ENCODE data around the gene RGS7. TPM values are rescaled to one million over a fixed set of nuclear protein-coding genes. Genes with fewer than 3 reads are reported as not detected.
A peak's percentile ranks its signal among the peaks of the same experiment; 100 is the strongest.

The RGS7 gene
- polyA plus RNA-seq, 4 donors, result 5.5 to 31.0 (median 6.9) TPM

- no peak for DNase-seq (ENCODE audit: low read depth in 4 of 4, low spot score in 3 of 4)
Observed at GRCh38 chr1:240869071-240869470, 487.9 kb downstream of the RGS7 start.

GRCh38 chr1:240866724-240867123 lies 490.3 kb downstream of the RGS7 start:
- DNase-seq (ENCODE audit: low read depth in 4 of 4, low spot score in 3 of 4), result no peak

DNA sequence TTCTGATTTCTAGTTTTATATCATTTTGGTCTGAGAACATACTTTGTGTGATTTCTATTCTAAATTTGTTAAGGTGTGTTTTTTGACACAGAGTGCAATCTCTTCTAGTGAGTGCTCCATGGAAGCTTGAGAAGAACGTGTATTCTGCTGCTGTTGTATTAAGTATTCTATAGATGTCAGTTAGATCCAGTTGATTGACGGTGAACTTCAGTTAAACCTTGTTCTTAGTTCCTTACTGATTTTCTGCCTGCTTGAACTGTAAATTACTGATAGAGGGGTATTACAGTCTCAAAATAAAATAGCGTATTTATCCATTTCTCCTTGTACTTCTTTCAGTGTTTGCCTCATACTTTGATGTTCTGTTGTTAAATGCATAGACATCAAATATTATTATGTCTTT lies 497.0 kb downstream of the RGS7 start:
- DNase-seq (ENCODE audit: low read depth in 4 of 4, low spot score in 3 of 4), result no peak

GRCh38 chr1:240854367-240854766 lies 502.6 kb downstream of the RGS7 start:
- DNase-seq (ENCODE audit: low read depth in 4 of 4, low spot score in 3 of 4), result no peak

DNA sequence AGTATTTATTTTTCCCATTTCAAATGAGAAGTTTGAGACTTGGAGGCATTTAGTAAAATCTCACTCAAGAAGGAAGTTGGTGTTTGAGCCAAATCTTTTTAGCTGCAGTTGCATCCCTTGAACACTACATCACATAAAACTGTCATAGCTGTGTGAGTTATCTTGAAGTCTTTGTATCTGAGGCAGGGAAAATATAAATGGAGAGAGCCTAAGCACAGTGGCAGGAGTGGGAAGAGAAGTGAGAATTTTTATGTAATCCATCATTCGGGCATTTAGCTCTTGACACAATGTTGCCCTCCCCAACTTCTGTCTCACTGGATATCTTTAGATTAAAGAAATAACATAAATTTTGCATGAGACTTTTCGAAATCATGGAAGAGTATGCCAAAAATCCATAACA lies 509.7 kb downstream of the RGS7 start:
- DNase-seq (ENCODE audit: low read depth in 4 of 4, low spot score in 3 of 4), result no peak

- no peak for DNase-seq (ENCODE audit: low read depth in 4 of 4, low spot score in 3 of 4)
Observed at GRCh38 chr1:240844486-240844885, 512.5 kb downstream of the RGS7 start.

GRCh38 chr1:240843798-240844197 lies 513.2 kb downstream of the RGS7 start:
- DNase-seq (ENCODE audit: low read depth in 4 of 4, low spot score in 3 of 4), result no peak

GRCh38 chr1:240836271-240836670 lies 520.7 kb downstream of the RGS7 start:
- no peak for DNase-seq (ENCODE audit: low read depth in 4 of 4, low spot score in 3 of 4)

DNA sequence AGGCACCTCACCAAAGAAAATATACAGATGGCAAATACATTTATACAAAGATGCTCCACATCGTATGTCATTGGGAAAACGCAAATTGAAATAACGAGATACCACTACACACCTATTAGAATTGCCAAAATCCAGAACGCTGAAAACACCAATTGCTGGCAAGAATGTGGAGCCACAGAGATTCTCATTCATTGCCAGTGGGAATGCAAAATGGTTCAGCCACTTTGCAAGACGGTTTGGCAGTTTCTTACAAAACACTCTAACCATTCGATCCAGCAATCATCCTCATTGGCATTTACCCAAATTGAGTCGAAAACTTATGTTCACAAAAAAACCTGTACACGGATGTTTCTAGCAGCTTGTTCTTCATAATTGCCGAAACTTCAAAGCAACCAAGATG lies 521.7 kb downstream of the RGS7 start:
- no peak for DNase-seq (ENCODE audit: low read depth in 4 of 4, low spot score in 3 of 4)

GRCh38 chr1:240833075-240833474 lies 523.9 kb downstream of the RGS7 start:
- no peak for DNase-seq (ENCODE audit: low read depth in 4 of 4, low spot score in 3 of 4)

DNA sequence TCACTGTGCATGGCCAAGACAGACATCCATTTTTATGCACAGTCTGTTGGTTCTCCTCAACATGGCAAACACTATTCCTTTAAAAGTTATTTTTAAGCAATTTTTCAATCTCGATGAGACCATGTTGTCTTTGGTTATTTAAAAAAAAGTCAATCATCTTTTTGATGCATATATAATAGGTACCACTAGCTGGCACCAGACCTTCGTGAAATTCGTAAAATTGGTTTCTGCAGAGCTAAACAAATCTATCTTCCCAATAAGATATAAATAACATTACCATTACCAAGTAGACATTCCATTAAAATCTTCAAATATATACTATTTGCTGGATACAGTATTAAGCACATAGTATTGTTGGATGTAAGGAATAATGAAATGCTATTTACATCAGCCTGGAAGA lies 525.1 kb downstream of the RGS7 start:
- no peak for DNase-seq (ENCODE audit: low read depth in 4 of 4, low spot score in 3 of 4)

- peak in 3 of 4 donors; percentile 2 to 12 (median 7) for DNase-seq (ENCODE audit: low read depth in 4 of 4, low spot score in 3 of 4)
Observed at GRCh38 chr1:240831191-240831631, 525.8 kb downstream of the RGS7 start.

GRCh38 chr1:240829487-240829886 lies 527.5 kb downstream of the RGS7 start:
- DNase-seq (ENCODE audit: low read depth in 4 of 4, low spot score in 3 of 4), result no peak

DNA sequence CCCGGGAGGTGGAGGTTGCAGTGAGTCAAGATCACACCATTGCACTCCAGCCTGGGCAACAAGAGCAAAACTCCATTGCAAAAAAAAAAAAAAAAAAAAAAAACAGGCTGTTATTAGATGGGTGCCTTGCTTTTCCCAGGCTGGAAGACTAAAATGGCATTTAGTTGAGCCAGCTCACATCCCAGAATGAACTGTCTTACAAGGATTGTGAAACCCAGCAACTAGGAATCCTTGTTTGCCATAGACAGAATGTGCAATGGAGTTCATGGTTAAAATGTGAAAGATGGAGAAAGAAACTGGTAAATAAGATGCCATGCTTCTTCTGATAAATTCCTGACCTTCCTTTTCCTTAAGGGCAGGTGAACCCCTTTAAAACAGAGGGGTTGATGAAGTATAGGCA lies 529.2 kb downstream of the RGS7 start:
- no peak for DNase-seq (ENCODE audit: low read depth in 4 of 4, low spot score in 3 of 4)

GRCh38 chr1:240824238-240824637 lies 532.8 kb downstream of the RGS7 start:
- no peak for DNase-seq (ENCODE audit: low read depth in 4 of 4, low spot score in 3 of 4)

GRCh38 chr1:240823357-240823756 lies 533.6 kb downstream of the RGS7 start:
- no peak for DNase-seq (ENCODE audit: low read depth in 4 of 4, low spot score in 3 of 4)

- DNase-seq (ENCODE audit: low read depth in 4 of 4, low spot score in 3 of 4), result no peak
Observed at GRCh38 chr1:240821925-240822324, 535.1 kb downstream of the RGS7 start.

DNA sequence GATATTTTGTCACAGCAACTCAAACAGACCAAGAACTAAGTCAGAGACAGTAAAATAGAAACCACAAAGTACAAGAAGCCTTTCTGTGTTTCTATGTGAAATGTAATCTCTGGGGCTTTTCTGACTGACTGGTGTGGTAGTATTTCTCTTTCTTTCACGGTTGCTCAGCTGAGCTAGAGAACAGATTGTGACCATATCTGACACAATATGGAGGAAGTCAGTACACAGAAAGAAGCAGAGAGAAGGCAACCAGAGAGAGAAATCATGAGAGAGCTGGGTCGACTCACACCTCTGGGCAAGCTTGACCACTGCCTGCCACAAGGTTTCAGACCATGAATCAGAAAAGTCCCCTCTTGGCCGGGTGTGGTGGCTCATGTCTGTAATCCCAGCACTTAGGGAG lies 536.2 kb downstream of the RGS7 start:
- DNase-seq (ENCODE audit: low read depth in 4 of 4, low spot score in 3 of 4), result no peak

DNA sequence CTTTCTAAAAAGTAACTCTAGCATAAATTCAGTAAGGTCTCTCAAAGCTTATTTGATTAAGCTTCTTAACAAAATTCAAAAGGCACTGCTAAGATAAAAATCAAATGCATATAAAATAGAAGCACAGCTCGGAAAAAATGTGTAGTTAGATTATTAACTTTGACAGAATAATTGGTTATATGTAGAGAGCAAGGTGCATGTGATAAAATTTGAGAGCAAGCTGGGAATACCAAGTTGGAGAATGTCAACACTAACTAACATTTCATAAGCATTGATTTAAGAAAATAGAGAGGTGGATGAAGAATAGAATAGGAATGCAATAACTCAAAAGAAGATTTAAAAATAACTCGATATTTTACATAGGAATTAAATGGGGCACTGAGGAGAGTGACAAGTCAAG lies 540.5 kb downstream of the RGS7 start:
- DNase-seq (ENCODE audit: low read depth in 4 of 4, low spot score in 3 of 4), result no peak

DNA sequence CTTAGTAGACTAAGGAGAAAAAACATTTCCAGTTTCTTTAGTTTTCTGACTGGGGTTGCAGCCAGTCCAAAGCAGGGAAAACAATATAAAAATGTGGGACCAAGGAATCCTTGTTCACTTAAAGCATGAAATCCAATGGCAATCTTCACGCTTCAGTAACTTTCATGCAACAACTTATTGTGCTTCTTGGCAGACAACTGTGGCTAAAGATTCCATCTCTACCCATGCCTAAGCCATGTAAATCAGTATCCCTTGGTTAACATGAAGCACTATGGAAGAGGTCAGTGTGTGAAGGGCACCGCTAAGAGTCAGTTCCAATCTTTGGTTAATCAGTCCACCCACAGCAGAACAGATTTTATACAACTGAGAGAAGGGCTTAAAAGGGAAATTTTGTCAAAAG lies 543.3 kb downstream of the RGS7 start:
- no peak for DNase-seq (ENCODE audit: low read depth in 4 of 4, low spot score in 3 of 4)

GRCh38 chr1:240811256-240811655 lies 545.7 kb downstream of the RGS7 start:
- no peak for DNase-seq (ENCODE audit: low read depth in 4 of 4, low spot score in 3 of 4)

DNA sequence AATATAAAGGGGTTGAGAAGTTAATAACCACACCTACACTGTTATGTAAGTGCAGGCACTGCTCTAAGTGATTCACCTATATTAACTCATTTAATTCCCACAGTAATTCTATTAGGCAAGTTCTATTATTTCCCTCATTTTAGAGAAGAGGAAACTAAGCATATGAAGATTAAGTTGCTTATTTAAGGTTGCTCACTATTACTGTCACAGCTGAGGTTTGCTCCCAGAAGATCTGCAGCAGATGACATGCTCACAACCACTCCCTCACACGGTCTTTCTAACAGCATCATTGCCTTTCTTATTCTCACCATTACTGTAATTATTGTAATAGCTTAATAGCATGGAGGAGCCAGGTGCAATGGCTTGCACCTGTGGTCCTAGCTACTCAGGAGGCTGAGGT lies 548.6 kb downstream of the RGS7 start:
- no peak for DNase-seq (ENCODE audit: low read depth in 4 of 4, low spot score in 3 of 4)

DNA sequence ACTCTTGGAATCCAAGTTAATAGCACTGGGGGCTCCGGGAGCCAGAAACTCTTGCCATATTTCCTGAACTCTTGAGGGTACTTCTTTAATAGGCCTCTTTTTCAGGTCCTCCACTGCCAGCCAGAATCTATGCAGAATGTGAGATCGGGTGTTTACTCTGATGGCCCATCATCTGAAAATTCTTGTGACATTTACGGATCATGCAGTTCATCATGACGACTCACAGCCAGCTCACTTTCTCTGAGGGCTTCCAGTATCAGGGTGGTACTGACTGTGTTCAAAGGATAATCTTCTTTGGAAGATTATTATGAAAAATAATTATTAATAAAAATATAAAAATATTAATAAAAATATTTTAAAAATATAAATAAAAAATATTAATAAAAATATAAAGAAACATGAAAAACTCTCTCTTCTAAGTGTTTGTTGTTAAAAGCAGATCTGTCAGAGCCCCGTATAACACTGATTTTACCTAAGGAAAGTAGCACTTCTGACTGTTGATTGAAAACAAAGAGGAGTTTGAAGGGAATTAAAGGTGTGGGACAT lies 550.7 kb downstream of the RGS7 start:
- no peak for DNase-seq (ENCODE audit: low read depth in 4 of 4, low spot score in 3 of 4)
